Heart left ventricle (tissue), 13 donors: Measurements from ENCODE around the gene C4B.
"Not testable (repeated sequence)": the region's sequence is repeated elsewhere in the genome, so short reads cannot be mapped to it uniquely, and the experiment has no call there.

Experiments
- POLR2A ChIP-seq, 2 donors: fragments of 450-650 bp; IDR thresholded peaks; one replicate each; pipeline ENCODE4 v1.6.1; 2017; ENCODE audit warnings: antibody characterized with exemption in 2 of 2, mild to moderate bottlenecking in 2 of 2, moderate library complexity in 2 of 2
- TF ChIP-seq, protein P1 (sequence below), 12 donors: fragments of 200-600 bp; sonication (generic) in 4 of 12; IDR thresholded peaks; one replicate each; pipeline versions ENCODE4 v1.5.0 to v1.8.0; 2018 to 2022; ENCODE audit warnings: antibody characterized with exemption in 12 of 12, mild to moderate bottlenecking in 5 of 12
- donor health status: ischemic (EF 13 %, LVEDD 7.1; RV severe dilation, severe dysfunction).
- donor health status: DM: no; HTN: yes; CAD: no.
- donor health status: DM: no; HTN: no; CAD: no.
- donor health status: ischemic (EF 25% LVEDD 6.9; RV normal size, moderate dysfunction).
- donor health status: ischemic (EF 25% LVEDD 5.7; RV mildly dilated, moderate dysfunction).
- donor health status: ischemic (EF 35%, LVEDD 5.7; RV mildly dilated, moderate dysfunction).
- donor health status: nonischemic (EF 11% LVEDD 7.7; RV severe dilation, severe dysfunction).
- donor health status: DM: yes; HTN: yes; CAD: no.
- donor health status: PGD.
- donor health status: ischemic (EF 29% LVEDD 5.4; RV normal size, mild dysfunction).
- donor health status: nonischemic (EF 23%, LVEDD 6.1; RV moderate dilation, normal function).

- TF ChIP-seq, protein P1, sequence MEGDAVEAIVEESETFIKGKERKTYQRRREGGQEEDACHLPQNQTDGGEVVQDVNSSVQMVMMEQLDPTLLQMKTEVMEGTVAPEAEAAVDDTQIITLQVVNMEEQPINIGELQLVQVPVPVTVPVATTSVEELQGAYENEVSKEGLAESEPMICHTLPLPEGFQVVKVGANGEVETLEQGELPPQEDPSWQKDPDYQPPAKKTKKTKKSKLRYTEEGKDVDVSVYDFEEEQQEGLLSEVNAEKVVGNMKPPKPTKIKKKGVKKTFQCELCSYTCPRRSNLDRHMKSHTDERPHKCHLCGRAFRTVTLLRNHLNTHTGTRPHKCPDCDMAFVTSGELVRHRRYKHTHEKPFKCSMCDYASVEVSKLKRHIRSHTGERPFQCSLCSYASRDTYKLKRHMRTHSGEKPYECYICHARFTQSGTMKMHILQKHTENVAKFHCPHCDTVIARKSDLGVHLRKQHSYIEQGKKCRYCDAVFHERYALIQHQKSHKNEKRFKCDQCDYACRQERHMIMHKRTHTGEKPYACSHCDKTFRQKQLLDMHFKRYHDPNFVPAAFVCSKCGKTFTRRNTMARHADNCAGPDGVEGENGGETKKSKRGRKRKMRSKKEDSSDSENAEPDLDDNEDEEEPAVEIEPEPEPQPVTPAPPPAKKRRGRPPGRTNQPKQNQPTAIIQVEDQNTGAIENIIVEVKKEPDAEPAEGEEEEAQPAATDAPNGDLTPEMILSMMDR (IDR thresholded peaks at IDR 0.05): not testable (repeated sequence)
- TF ChIP-seq POLR2A (IDR thresholded peaks at IDR 0.05): not testable (repeated sequence)
Observed at GRCh38 chr6:32002546-32003268, 11.9 kb upstream of the C4B start.
